GM18868 (cell line): ENCODE data around the gene ESRRG.
A peak's percentile ranks its signal among the peaks of the same experiment; 100 is the strongest.

Experiments
- ATAC-seq: cut with Tn5 transposase; IDR thresholded peaks from one replicate; pipeline ENCODE4 v1.9.1; 2021; ENCODE audit warnings: mild to moderate bottlenecking, moderate library complexity; ENCODE audit not compliant: unreplicated experiment

The ESRRG gene

DNA sequence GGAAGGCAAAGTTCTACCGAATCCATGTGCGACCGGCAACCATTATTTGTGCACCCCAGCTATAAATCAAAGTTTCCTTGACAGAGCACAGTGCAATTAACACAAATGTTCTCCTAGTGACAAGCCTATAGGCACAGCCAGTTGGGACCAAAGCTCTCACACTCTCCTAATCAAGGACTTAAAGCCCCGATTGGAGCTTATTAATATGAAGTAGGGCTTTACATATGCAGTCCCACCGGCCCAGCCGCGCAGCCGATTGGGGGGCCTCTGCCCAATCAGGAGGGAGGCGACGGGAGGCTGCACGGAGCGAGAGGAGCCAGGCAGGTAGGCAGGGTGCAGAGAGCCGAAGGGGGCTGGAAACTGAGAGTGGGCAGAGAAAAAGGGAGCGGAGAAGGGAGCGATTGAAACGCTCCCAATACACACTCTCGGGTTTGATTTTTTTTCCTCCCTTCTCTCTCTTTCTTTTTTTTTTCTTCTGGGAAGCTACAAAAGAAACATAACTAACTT lies at the start of gene ESRRG:
TSS of gene ESRRG (minus strand) at position 156 of the 507 bp plus-strand sequence. CDS start at position 26, 130 bp downstream.
- ATAC-seq: peak; percentile 53

- ATAC-seq: no peak
Observed at GRCh38 chr1:216771922-216772321, 48.7 kb upstream of the ESRRG start.

GRCh38 chr1:216766633-216767327 lies 43.6 kb upstream of the ESRRG start:
- ATAC-seq: no peak

DNA sequence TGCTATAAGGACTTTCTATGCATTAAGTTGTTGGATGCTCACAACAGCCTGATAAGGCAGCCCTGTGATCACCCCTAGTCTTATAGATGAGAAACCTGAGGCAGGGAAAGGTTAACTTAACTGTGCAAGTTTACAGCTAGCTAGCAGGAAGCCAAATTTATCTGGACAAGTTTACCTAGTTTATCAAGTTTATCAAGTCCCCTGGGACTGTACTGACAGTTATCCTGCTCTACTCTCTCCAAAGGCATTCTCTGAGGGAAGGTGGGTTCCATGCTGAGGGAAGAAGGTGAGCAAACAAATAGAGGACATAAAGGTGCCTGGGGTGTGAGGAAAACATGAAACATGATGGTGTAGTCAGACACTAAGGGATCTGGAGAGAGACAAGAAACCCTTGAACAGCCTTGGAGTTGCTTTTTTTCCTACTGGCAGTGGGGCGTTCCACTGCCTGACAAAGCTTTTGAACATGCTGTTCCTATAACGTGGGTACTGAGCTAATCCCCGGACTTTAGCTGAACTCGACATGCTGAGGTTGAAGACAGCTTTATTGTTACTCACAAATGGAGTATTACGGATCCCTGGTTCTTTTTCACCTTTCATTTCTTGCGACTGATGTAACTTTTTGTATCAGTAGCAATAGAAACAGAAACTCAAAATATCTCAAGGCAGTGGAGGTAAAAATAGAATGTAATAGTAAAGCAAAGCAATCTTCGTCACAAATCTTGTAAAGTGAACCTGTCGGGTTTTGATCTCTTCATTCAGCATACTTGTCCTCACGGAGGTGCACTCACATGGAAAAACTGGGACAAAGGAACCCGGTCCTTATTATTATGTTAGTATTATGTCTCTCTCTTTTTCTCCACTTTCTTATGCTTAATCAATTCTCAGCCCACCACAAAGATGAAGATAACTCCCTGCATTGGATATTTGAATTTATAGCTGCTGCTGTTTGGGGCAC lies 42.4 kb upstream of the ESRRG start:
- ATAC-seq: no peak

GRCh38 chr1:216758161-216758560 lies 34.9 kb upstream of the ESRRG start:
- no peak for ATAC-seq

GRCh38 chr1:216757110-216757509 lies 33.9 kb upstream of the ESRRG start:
- ATAC-seq: no peak

DNA sequence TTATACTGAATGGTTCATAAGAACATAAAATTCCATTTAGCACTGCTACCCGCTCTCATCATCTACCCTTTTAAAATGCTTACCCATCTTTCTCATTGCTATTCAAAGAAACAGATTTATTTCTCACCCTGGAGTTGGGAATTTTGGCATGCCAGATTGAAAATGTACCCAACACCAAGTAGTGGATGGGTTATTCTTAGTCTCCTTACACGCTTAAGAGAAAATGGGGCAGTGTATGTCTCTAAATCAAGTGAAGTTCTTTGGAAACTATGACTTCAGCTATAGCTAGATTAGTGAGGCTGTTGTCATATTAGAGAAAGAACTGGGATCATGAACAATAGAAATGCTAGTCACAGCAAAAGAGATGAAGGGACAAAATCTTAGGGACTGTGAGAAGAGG lies 27.7 kb upstream of the ESRRG start:
- no peak for ATAC-seq

DNA sequence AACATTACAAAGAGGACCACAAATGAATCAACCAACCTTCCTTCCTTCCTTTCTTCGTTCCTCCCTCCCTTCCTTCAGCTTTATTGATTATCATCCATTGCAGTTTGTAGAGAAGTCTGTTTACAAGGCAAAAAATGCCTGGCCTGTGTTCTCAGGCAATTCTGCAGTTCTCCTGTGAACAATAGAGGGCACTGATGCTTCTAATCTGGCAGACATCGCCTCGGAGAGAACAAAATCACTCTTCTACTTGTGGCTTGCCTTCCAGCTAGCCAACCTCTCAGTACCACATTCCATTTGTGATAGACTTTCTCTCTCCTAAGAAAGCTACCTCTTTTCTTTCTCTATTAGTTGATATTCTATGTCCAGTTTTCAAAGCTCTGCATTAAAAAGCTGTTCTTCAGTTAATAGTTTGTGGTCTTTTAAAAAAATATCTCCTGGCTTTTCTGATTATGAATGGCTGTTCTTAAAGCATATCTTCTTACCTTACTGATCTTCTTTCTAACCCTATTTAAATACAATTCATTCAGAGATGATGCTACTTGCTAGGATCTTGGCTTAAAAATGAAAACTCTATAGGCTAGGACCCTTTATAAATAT lies 26.9 kb upstream of the ESRRG start:
- peak; percentile 79 for ATAC-seq

DNA sequence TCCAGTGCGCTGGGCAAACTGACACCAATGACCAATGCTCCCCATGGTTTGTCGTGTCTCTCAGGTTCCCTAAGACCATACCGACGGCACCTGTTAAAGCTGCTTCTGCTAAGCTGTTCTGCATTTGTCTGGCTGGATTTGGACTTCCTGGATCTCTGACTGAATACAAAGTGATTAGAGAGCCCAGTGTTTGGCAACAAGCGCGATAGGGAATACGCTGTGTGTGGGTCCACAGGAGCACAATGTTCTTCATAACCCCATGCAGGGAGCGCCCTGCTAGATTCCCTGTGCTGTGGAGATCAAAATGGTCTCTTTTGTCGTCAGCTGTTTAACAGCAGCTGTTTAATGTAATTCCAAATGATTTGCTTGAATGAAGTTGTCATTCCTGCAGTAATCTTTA lies 26.0 kb upstream of the ESRRG start:
- ATAC-seq: no peak

DNA sequence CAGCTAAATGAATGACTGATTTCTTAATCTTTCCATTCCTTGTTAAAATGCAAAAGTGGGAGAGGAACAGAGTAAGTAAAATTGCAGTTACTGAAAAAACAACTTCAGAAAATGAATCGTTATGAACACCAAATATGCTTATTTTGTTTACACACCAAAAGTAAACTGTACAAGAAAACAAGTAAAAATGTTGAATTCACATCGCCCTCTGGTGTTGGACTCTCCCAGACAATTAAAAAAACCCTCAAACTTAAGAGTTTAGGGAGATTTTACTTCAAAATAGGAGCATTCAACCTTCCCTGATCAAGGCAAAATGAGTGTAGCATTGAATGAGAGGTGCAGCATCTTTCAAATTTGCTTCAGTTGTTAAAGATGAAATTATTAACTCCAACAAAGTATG lies 19.4 kb upstream of the ESRRG start:
- no peak for ATAC-seq

- no peak for ATAC-seq
Observed at GRCh38 chr1:216740331-216740730, 17.1 kb upstream of the ESRRG start.

- no peak for ATAC-seq
Observed at GRCh38 chr1:216739793-216740192, 16.6 kb upstream of the ESRRG start.

DNA sequence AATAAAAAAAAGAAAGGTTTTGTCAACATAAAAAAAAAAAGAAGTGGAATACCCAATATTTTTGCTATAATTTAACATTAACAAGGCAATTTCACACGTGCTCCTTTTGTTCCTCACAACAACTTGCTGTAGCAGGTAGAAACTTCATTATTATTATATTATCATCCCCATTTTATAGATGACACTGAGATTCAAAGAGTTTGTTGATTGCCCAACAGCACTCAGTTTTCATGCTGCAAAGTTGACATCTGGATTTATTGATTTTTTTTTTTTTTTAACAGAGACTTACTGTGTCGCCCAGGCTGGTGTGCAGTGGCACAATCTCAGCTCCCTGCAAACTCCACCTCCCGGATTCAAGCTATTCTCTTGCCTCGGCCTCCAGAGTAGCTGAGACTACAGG lies 8.9 kb upstream of the ESRRG start:
- no peak for ATAC-seq

DNA sequence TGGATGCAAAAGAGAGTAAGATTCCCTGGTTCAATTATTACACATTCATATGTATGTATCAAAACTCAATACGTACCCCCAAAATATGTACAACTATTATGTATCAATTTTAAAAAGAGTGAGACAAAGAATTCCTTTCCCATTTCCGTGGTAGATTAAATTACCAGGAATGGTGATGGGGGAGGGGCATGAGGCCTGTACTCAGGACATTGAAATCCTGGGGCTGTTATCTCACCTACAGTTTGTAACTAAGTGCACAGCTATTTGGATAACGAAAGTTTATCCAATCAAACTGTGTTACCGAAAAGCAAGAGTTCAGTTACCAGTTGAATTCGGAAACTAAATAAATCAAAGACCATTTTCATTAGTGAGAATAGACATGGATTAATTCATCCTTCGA lies 8.3 kb upstream of the ESRRG start:
- no peak for ATAC-seq

- no peak for ATAC-seq
Observed at GRCh38 chr1:216726435-216726834, 3.2 kb upstream of the ESRRG start.

DNA sequence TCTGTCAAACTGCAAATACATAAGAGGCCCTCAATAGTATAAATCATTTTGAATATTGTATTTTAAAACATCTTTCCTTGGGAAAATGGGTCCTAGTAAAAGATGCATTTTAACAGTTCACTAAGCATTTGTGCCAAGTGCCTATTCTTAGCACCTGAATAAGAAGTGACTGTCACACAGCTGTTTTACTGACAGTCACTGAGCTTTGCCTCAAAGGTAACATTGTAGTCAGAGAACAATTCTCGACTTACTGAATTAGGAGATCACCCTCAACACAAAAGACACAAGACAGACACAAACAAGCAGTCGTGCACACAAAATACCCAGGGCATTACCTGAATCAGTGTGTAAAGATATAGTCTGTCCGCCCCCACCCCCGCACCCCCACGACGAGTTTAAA lies 408 bp downstream of the ESRRG start:
- ATAC-seq: no peak

GRCh38 chr1:216721863-216722262 lies 1.4 kb downstream of the ESRRG start:
- no peak for ATAC-seq

- no peak for ATAC-seq
Observed at GRCh38 chr1:216721062-216721461, 2.2 kb downstream of the ESRRG start.

DNA sequence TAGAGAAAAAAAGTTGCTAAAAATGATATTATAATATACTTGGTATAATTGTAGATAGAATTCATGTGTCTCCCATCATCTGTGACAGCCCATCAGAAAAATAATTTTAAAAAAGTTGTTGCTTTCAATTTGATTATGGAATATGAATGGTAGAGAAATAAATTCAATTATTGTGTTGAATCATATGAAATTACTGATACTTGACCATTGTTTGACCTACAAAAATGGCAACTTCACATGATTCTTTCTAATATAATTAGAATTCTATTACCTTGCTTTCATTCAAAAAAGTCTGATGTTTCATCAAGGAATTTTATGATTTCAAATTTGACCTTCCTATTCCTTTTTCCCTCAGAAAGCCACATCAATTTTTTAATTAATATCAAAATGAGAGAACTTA lies 11.5 kb downstream of the ESRRG start:
- no peak for ATAC-seq

DNA sequence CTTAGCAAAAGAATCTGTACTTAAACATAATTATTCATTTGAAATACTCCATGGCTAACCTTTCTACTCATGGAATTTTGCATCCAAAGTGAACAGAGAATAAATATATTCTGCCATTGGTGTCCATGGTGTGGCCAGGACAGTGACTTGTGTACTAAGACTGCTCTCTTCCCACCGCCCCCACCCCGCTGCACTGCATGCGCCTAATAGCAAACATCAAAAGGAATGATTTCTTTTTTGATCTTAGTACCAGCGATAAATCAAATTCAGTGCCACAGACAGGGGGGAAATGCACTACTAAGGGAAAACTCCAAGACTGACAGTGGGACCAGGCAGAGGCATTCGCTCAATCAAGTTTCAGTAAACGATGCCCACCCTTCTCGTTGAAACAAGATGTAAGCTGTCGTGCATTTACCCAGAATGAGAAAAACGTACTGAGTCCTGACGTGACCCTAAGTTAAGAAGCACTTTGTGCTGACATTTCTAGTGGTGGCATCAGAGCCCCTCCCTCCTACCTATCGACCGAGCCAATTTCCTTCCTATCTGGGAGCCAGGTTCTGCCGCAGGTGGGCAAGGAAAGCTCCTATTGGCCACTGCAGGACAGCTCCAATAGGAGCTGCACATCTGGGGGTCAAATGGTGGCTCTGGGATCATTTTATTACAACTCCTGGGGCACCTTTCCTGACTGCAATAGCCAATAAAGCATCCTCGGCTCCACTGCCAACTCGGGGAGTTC lies 12.5 kb downstream of the ESRRG start:
- ATAC-seq: no peak

DNA sequence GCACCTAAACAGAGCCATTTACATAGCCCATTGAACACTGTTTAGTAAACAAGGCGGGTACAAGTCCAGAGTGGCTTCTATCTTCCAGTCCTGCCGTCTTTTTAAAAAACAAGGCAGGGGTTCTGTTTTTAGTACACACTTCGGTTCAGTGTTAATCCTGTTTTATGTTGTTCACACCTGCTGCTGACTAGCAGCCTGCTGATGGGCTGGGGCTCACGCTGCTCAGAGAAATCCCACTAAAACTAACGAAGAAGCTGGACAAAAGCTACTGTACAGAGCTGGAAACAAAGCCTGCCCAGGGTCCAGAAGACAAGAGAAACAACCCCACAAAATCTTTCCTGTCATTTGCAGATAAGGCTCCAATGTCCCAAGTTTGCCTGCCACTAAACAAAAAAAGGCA lies 13.2 kb downstream of the ESRRG start:
- no peak for ATAC-seq
